ENCODE measurements around the gene SNAPC5. TPM values are rescaled to one million over a fixed set of nuclear protein-coding genes. Genes with fewer than 3 reads are reported as not detected.

The SNAPC5 gene
- total RNA-seq (10 to 100 TPM; 33.9 to 45.5 (median 38.9) TPM), polyA plus RNA-seq (60.8 TPM)
- long read RNA-seq, donor 1, transcript SNAPC5-202 (3 exons, 1,002 nt) = major isoform, 26 of 33 reads
- long read RNA-seq, donor 1, transcript SNAPC5-205 (4 exons, 920 nt) = minor isoform, 5 of 33 reads
- long read RNA-seq, donor 1, partial matches to known transcripts = 0 of 33 reads
- long read RNA-seq, donor 1, other reads (novel, unspliced or antisense) = 0 of 33 reads
- long read RNA-seq, donor 2, transcript SNAPC5-202 (3 exons, 1,002 nt) = major isoform, 17 of 23 reads
- long read RNA-seq, donor 2, partial matches to known transcripts = 0 of 23 reads
- long read RNA-seq, donor 2, other reads (novel, unspliced or antisense) = 0 of 23 reads
- long read RNA-seq, donor 3, transcript SNAPC5-202 (3 exons, 1,002 nt) = major isoform, 27 of 40 reads
- long read RNA-seq, donor 3, partial matches to known transcripts = 0 of 40 reads
- long read RNA-seq, donor 3, other reads (novel, unspliced or antisense) = 3 of 40 reads
- long read RNA-seq, donor 4, transcript SNAPC5-202 (3 exons, 1,002 nt) = major isoform, 19 of 24 reads
- long read RNA-seq, donor 4, partial matches to known transcripts = 1 of 24 reads
- long read RNA-seq, donor 4, other reads (novel, unspliced or antisense) = 1 of 24 reads

- DNase-seq (peak; percentile 97 to 99 (median 98)), ATAC-seq (peak; percentile 96)
- peak within 1 kb of the TSS; percentile 89 for H3K27ac ChIP-seq (ENCODE audit: low read length)
- H3K4me3 ChIP-seq (ENCODE audit: low read length) = peak within 1 kb of the TSS; percentile 81
- no peaks in the 10 kb centered on the region for H3K27me3 ChIP-seq (ENCODE audit: control insufficient read depth, insufficient read depth)
- H3K4me1 ChIP-seq (ENCODE audit: control insufficient read depth, insufficient read depth, low read length) = peaks cover 3% of the 10 kb centered on the region
- WGBS = 7% methylated on average over 43 of the region's 43 CpGs
- no peaks in the 10 kb centered on the region for H3K9me3 ChIP-seq (ENCODE audit: control insufficient read depth, low read length)
- intact Hi-C loops (cut with DNase I) = loop anchor here in 2 of 4 donors (10.0 kb wide), 2 partner anchors 103 to 113 kb away; partner anchors contain the start of gene MAP2K1 (in 1 of the 2)
Measured at GRCh38 chr15:66497502-66498455, at the start of gene SNAPC5. TSS of gene SNAPC5 (minus strand) at chr15:66497762. CDS start at chr15:66497731, 31 bp downstream.

- H3K9me3 ChIP-seq (ENCODE audit: control insufficient read depth, low read length) = no peaks in the 10 kb centered on the region
- no peak overlapping the region for H3K27ac ChIP-seq (ENCODE audit: low read length)
- no peak for ATAC-seq
- no peak for DNase-seq
- 98% methylated on average over 1 of the region's 1 CpG for WGBS
- intact Hi-C loops (cut with DNase I) = no loop called here
- H3K4me3 ChIP-seq (ENCODE audit: low read length) = no peak overlapping the region
- no peaks in the 10 kb centered on the region for H3K4me1 ChIP-seq (ENCODE audit: control insufficient read depth, insufficient read depth, low read length)
- H3K27me3 ChIP-seq (ENCODE audit: control insufficient read depth, insufficient read depth) = no peaks in the 10 kb centered on the region
Measured at GRCh38 chr15:66545255-66545654, 47.7 kb upstream of the SNAPC5 start.

DNA sequence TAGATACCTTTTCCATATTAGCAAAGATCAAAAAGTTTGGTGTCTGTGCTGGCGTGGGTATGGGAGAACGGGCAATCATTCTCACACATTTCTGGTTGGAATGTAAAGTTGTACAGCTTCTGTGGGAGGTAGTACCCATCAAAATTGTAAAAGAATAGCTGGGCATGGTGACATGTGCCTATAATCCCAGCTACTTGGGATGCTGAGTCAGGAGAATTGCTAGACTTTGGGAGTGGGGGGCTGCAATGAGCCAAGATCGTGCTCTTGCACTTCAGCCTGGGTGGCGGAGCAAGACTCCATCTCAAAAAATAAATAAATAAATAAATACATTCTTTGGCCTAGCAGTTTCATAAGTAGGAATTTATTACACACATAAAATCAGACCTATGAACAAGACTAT lies 45.3 kb upstream of the SNAPC5 start:
- intact Hi-C loops (cut with DNase I) = no loop called here
- ATAC-seq (no peak), DNase-seq (no peak)
- H3K9me3 ChIP-seq (ENCODE audit: control insufficient read depth, low read length) = no peaks in the 10 kb centered on the region
- WGBS = 97% methylated on average over 4 of the region's 4 CpGs
- no peaks in the 10 kb centered on the region for H3K4me1 ChIP-seq (ENCODE audit: control insufficient read depth, insufficient read depth, low read length)
- no peak overlapping the region for H3K27ac ChIP-seq (ENCODE audit: low read length)
- H3K27me3 ChIP-seq (ENCODE audit: control insufficient read depth, insufficient read depth) = no peaks in the 10 kb centered on the region
- H3K4me3 ChIP-seq (ENCODE audit: low read length) = no peak overlapping the region

GRCh38 chr15:66535056-66535455 lies 37.5 kb upstream of the SNAPC5 start:
- Histone ChIP-seq H3K9me3 (ENCODE audit: control insufficient read depth, low read length) (no peaks in the 10 kb centered on the region), H3K4me1 (ENCODE audit: control insufficient read depth, insufficient read depth, low read length) (no peaks in the 10 kb centered on the region), H3K27me3 (ENCODE audit: control insufficient read depth, insufficient read depth) (no peaks in the 10 kb centered on the region), H3K27ac (ENCODE audit: low read length) (no peak overlapping the region), H3K4me3 (ENCODE audit: low read length) (no peak overlapping the region)
- ATAC-seq (no peak), DNase-seq (no peak)
- 90% methylated on average over 9 of the region's 9 CpGs for WGBS
- intact Hi-C loops (cut with DNase I) = no loop called here

- Histone ChIP-seq H3K9me3 (ENCODE audit: control insufficient read depth, low read length) (no peaks in the 10 kb centered on the region), H3K27me3 (ENCODE audit: control insufficient read depth, insufficient read depth) (no peaks in the 10 kb centered on the region), H3K4me3 (ENCODE audit: low read length) (no peak overlapping the region), H3K4me1 (ENCODE audit: control insufficient read depth, insufficient read depth, low read length) (no peaks in the 10 kb centered on the region), H3K27ac (ENCODE audit: low read length) (no peak overlapping the region)
- intact Hi-C loops (cut with DNase I) = no loop called here
- 90% methylated on average over 4 of the region's 4 CpGs for WGBS
- ATAC-seq (no peak), DNase-seq (no peak)
Measured at GRCh38 chr15:66524838-66525237, 27.3 kb upstream of the SNAPC5 start.

- no peaks in the 10 kb centered on the region for H3K4me1 ChIP-seq (ENCODE audit: control insufficient read depth, insufficient read depth, low read length)
- no peak overlapping the region for H3K27ac ChIP-seq (ENCODE audit: low read length)
- intact Hi-C loops (cut with DNase I) = no loop called here
- no peak overlapping the region for H3K4me3 ChIP-seq (ENCODE audit: low read length)
- H3K27me3 ChIP-seq (ENCODE audit: control insufficient read depth, insufficient read depth) = no peaks in the 10 kb centered on the region
- no peak for ATAC-seq
- no peaks in the 10 kb centered on the region for H3K9me3 ChIP-seq (ENCODE audit: control insufficient read depth, low read length)
- no peak for DNase-seq
- 95% methylated on average over 3 of the region's 3 CpGs for WGBS
Measured at GRCh38 chr15:66523926-66524325, 26.4 kb upstream of the SNAPC5 start.

DNA sequence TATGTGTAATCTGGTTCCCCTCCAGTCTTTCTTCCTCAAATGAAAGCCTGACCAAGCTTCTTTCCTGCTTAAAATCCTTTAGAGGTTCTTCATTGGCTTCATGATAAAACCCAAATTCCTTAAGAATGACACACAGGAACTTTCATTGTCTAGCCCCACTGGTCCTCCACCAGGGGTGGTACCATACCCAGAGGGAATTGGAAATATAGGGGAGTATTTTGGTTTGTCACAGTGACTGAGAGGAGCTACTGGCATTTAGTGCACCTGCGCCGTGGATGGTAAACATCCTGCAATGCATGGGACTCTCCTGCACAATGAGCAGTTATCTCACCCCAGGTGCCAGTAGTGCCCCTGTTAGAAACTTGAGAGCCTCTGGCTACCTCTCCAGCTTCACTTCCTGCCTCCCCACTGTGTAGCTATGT lies 18.4 kb upstream of the SNAPC5 start:
- H3K27ac ChIP-seq (ENCODE audit: low read length) = no peak overlapping the region

DNA sequence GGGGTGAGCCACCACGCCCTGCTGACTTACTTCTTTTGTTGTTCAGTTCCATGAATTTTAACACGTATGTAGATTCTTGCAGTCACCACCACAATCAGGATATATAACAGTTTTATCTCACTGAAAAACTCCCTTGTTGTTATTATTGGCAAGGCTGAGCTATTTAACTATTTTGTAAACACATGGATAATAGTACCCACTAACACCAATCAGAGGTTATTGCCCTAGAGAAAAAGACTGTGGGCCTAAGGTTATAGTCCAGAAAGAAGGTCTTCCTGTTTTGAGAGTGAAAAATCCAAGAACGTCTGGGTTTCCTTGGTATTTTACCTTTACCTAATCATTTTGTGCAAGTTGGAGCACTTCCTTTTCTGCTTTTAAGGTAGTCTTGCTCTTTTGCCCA lies 17.0 kb upstream of the SNAPC5 start:
- Histone ChIP-seq H3K9me3 (ENCODE audit: control insufficient read depth, low read length) (no peaks in the 10 kb centered on the region), H3K27ac (ENCODE audit: low read length) (no peak overlapping the region), H3K4me1 (ENCODE audit: control insufficient read depth, insufficient read depth, low read length) (no peaks in the 10 kb centered on the region), H3K27me3 (ENCODE audit: control insufficient read depth, insufficient read depth) (no peaks in the 10 kb centered on the region), H3K4me3 (ENCODE audit: low read length) (no peak overlapping the region)
- WGBS = 76% methylated on average over 3 of the region's 3 CpGs
- DNase-seq (no peak), ATAC-seq (no peak)
- intact Hi-C loops (cut with DNase I) = no loop called here

More for the DNA sequence above, 18.4 kb upstream of the SNAPC5 start:
- intact Hi-C loops (cut with DNase I) = no loop called here
- Histone ChIP-seq H3K27me3 (ENCODE audit: control insufficient read depth, insufficient read depth) (no peaks in the 10 kb centered on the region), H3K4me1 (ENCODE audit: control insufficient read depth, insufficient read depth, low read length) (no peaks in the 10 kb centered on the region), H3K4me3 (ENCODE audit: low read length) (no peak overlapping the region), H3K9me3 (ENCODE audit: control insufficient read depth, low read length) (no peaks in the 10 kb centered on the region)
- no peak for DNase-seq
- no peak for ATAC-seq
- WGBS = 93% methylated on average over 2 of the region's 2 CpGs

- 84% methylated on average over 3 of the region's 3 CpGs for WGBS
- Histone ChIP-seq H3K27ac (ENCODE audit: low read length) (no peak overlapping the region), H3K4me3 (ENCODE audit: low read length) (no peak overlapping the region), H3K9me3 (ENCODE audit: control insufficient read depth, low read length) (no peaks in the 10 kb centered on the region), H3K27me3 (ENCODE audit: control insufficient read depth, insufficient read depth) (no peaks in the 10 kb centered on the region), H3K4me1 (ENCODE audit: control insufficient read depth, insufficient read depth, low read length) (no peaks in the 10 kb centered on the region)
- DNase-seq (no peak), ATAC-seq (no peak)
- intact Hi-C loops (cut with DNase I) = no loop called here
Measured at GRCh38 chr15:66508293-66508883, 10.8 kb upstream of the SNAPC5 start.

DNA sequence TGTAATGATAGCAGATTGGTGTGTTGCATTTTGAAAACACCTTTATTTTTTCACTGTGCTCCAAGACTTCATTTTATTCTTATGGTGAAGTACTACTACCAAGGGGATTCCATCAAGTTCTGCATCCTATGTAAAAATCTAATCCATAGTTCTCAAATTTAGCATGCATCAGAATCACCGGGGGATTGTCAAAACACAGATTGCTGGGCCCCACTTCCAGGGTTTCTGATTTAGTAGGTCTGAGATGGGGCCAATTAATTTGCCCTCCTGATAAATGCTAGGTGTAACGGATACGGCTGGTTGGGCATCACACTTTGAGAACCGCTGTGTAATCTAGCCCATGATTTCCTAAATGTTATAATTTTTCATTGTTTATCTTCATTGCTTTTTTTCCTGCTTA lies 8.3 kb upstream of the SNAPC5 start:
- DNase-seq (no peak), ATAC-seq (no peak)
- H3K27ac ChIP-seq (ENCODE audit: low read length) = no peak overlapping the region
- H3K9me3 ChIP-seq (ENCODE audit: control insufficient read depth, low read length) = no peaks in the 10 kb centered on the region
- intact Hi-C loops (cut with DNase I) = loop anchor here in 1 of 4 donors (2.0 kb wide), 1 partner anchor 119 kb away; the partner anchor contains the start of gene MAP2K1
- no peaks in the 10 kb centered on the region for H3K27me3 ChIP-seq (ENCODE audit: control insufficient read depth, insufficient read depth)
- H3K4me1 ChIP-seq (ENCODE audit: control insufficient read depth, insufficient read depth, low read length) = no peaks in the 10 kb centered on the region
- WGBS = 32% methylated on average over 4 of the region's 4 CpGs
- H3K4me3 ChIP-seq (ENCODE audit: low read length) = peak overlapping the region; percentile 75

Measured in right cardiac atrium (tissue), 5 donors.